NCI-H774 (cell line): ENCODE measurements around the gene LTV1.
"Not testable (repeated sequence)": the region's sequence is repeated elsewhere in the genome, so short reads cannot be mapped to it uniquely, and the experiment has no call there.

Experiments used
- DNase-seq: peaks from one replicate; lab custom pipeline; 2025; lab: John Stamatoyannopoulos, UW

The LTV1 gene, protein sequence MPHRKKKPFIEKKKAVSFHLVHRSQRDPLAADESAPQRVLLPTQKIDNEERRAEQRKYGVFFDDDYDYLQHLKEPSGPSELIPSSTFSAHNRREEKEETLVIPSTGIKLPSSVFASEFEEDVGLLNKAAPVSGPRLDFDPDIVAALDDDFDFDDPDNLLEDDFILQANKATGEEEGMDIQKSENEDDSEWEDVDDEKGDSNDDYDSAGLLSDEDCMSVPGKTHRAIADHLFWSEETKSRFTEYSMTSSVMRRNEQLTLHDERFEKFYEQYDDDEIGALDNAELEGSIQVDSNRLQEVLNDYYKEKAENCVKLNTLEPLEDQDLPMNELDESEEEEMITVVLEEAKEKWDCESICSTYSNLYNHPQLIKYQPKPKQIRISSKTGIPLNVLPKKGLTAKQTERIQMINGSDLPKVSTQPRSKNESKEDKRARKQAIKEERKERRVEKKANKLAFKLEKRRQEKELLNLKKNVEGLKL

DNA sequence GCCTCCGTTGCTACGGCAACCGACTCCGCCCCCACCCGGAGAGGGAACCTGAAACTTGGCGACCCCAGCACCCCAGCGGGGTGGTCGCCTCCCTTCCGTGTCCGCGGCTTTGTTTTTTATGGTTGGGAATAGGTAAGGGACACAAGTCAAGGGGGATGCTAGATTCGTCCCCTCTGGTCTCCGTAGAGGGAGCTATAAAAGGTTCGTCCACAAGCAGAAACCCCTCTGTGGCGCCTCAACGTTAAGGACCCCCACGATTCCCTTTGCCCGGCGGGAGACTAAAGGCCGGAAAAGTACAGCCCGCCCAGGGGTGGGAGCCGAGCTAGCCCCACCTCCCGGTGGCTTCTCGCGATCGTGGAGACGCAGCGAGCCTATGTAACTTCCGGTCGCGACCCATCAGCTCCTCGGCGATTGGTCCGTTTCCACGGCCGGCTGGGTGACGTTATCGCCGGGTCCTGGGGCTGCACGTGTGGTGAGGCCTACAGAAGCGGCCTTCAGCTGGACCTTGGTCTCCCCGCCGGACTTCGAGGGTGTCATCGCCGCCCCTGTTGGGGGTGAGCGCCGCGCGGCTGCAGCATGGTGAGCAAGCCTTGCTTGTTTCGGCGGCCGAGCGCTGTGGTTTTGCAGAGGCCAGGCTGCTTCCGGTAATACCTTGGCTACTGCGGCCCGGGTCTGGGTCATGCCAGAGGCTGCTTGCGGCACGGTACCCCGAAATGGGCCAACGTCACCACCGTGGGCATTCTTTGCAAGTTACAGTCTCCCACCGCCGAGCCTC is at the start of gene LTV1:
TSS of gene LTV1 (plus strand) at position 437 of the 775 bp plus-strand sequence. CDS start at position 577, 140 bp downstream.
- DNase-seq = peak; percentile 96

DNA sequence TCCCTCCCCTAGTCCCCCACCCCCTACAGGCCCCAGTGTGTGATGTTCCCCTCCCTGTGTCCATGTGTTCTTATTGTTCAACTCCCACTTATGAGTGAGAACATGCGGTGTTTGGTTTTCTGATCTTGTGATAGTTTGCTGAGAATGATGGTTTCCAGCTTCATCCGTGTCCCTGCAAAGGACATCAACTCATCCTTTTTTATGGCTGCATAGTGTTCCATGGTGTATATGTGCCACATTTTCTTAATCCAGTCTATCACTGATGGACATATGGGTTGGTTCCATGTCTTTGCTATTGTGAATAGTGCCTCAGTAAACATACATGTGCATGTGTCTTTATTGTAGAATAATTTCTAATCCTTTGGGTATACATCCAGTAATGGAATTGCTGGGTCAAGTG is 46.6 kb upstream of the LTV1 start:
- DNase-seq = not testable (repeated sequence)

DNA sequence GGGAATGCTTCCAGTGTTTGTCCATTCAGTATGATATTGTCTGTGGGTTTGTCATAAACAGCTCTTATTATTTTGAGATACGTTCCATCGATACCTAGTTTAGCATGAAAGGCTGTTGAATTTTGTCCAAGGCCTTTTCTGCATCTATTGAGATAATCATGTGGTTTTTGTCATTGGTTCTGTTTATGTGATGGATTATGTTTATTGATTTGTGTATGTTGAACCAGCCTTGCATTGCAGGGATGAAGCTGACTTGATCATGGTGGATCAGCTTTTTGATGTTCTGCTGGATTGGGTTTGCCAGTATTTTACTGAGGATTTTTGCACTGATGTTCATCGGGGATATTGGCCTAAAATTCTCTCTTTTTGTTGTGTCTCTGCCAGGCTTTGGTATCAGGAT is 44.7 kb upstream of the LTV1 start:
- DNase-seq = not testable (repeated sequence)

DNA sequence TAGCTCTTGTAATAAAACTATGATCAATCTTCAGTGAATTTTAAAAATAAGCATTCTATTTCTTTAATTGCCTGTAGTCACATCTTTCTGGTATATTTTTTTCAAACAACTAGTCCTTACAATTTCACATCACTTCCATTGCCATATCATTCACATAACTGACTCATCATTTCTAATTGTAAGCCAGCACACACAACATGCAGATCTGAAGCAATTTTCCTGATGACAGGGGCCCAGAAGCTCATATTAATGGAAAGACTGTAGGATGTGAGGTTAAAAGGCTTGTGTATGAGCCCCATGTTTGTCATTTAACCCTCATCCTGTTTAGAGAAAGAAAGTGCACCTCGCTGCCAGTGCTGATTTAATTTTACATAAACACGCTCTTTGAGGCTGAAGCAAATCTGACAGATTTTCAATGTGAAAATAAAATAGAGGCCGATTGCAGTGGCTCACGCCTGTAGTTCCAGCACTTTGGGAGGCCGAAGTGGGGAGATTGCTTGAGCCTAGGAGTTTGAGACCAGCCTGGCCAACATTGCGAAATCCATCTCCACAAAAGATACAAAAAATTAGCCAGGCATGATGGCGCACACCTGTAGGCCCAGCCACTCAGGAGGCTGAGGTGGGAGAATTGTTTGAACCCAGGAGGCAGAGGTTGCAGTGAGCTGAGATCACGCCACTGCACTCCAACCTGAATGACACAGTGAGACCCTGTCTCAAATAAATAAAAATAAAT is 40.1 kb upstream of the LTV1 start:
- no peak for DNase-seq

DNA sequence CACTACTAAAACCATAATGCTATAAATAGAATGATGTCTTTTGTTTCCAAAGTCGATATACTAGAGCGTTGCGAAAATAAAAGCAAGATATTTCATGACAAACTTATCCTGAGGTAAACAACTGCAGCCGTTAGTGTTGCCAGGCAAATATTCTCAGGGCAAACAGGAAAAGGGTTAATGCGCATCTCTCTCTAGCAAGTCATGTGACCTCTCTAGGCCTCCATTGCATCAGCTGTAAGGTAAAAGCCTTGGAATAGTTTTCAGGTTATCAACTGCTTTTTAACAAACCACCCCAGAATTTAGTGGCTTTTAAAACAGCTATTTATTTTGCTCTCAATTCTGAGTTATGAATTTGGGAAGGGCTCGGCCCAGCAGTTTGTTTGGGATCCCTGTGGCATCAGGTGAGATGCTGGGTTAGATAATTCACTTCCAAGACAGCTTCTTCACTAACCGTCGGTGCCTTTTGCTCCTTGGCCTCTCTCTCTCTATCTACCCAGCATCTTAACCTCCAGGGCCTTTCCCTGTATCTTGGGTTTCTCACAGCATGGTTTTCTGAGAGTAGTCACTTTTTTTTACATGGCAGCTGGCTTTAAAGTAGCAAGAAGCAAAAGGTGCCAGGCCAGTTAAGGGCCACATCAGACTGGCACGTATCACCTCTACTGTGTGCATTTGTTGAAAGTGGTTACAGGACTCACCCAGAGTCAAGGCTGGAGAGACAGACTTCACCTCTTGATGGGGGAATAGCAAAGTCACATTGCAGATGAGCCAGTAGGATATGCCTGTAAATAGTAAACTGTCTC is 39.2 kb upstream of the LTV1 start:
- DNase-seq = no peak

DNA sequence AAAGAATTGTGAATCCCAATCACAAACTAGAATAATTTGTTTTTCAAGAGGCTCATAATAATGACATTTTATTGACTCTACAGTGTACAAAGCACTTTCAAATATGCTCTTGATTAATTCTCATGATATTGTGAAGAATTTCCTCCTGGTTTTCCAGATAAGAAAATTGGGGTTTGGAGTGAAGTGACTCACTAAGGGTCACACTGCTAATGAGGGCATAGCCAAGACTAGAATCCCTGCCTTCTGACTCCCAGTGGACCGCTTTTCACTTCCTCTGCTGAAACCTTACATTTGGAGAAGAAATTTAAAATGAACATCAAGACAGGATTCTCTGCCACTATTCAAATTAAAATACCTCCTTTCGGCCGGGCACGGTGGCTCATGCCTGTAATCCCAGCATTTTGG is 38.3 kb upstream of the LTV1 start:
- no peak for DNase-seq

DNA sequence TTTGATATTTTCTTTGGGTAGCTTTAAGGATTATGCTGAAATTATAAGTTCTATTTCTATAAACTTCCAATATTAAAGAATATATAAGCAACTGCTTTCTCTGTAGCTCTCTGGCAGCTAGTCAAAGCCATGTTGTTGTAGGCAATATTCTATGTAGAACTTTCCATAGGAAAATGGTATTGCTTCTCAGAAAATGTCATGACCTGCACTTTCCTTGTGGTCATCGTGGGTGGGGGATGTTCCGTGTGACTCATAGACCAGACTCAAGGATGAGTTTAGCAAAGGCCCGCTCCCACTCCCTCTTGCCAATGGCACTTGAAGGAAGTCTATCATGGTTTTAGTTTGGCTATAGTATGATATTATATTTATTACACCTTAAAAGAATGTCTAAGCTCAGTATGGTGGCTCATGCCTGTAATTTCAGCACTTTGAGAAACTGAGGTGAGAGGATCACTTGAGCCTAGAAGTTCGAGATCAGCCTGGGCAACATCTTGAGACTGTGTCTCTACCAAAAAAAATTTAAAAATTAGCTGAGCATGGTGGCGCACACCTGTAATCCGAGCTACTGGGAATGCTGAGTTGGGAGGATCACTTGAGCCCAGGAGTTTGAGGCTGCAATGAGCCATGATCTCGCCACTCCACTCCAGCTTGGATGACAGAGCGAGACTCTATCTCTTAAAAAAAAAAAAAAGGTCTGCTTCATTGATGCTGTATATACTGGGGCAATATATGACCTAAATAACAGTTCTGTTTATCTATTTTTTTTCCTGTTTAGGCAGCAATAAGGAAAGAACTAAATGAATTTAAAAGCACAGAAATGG is 36.6 kb upstream of the LTV1 start:
- DNase-seq = no peak

DNA sequence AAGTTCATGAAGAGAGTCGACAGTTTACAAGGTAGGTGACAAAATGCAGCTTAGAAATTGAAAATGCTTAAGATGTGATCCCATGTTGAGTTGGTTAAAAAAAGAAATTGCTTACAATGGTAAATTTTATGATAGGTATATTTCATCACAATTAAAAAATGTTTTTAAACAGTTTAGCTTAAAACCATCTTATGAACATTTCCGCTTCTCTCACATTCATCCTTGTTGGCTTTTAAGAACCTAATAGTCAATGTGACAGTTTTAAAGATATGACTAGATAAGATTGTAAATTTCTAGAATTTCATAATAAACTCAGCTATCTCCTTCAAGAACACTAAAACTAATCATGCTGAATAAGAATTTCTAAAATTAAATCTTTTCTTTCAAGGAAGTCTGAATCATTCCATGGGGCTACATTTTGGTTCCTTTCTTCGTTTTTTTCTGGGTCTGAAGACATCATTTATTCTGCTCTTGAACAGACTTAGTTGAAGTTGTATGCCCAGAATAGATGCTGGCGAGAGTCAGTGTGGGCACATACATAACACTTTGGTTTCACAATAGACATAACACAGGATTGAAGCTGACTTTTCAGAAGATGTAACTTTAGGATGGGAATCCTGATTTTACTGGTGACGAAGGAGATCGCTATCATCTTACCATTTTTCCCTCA is 35.9 kb upstream of the LTV1 start:
- DNase-seq = no peak

DNA sequence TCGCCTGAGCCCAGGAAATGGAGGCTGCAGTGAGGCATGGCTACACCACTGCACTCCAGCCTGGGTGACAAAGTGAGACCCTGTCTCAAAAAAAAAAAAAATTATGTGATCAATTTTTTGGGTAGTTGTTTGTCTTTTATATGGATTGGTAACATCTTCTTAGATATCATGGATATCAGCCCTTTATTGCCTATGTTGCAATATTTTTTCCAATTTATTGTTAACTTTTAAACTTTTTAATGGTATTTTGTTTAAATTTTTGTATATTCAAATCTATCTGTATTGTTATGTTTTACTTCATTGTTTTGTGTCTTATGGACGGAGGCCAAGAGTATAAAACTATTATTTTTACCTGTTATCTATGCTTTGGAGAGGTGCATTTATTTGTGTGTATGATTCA is 32.4 kb upstream of the LTV1 start:
- DNase-seq = no peak

DNA sequence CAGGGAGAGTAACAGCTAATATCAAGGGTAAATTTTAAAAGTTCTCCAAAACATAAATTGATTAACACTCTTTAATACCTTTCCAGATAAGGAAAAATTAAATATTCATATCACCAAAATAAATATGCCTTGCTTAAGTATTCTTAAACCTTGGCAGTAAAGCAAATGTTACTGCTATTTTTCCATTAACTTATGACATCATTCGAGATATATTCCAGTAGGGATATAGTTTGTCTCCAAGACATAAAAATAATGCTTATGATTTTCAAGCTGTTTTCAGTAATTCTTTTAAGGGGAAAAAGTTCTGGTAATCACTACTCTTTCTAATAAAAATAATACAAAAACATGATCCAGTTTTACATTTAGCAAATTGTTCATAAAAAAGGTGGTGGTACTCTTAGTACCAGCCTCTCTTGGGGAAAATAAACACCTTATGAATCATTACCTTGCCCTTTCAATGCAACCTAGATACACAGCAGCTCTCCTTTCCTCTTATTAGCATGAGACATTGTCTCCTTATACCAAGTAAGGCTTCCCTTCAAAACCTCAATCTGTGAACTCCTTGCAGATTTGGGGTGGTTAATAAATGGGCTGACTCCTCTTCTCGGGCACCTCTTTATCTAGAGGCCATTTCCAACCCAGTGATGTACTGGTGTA is 31.5 kb upstream of the LTV1 start:
- DNase-seq = no peak

DNA sequence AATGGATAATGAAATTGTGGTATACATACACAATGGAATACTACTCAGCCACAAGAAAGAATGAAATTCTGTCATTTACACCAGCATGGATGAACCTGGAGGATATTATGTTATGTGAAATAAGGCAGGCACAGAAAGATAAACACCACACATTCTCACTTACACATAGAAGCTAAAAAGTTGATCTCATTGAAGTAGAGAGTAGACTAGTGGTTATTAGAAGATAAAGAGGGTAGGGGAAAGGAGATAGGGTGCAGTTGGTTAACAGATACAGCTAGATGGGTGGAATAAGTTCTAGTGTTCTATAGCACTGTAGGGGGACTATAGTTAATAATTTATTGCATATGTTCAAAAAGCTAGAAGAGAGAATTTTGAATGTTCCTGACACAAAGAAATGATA is 25.5 kb upstream of the LTV1 start:
- DNase-seq = no peak

DNA sequence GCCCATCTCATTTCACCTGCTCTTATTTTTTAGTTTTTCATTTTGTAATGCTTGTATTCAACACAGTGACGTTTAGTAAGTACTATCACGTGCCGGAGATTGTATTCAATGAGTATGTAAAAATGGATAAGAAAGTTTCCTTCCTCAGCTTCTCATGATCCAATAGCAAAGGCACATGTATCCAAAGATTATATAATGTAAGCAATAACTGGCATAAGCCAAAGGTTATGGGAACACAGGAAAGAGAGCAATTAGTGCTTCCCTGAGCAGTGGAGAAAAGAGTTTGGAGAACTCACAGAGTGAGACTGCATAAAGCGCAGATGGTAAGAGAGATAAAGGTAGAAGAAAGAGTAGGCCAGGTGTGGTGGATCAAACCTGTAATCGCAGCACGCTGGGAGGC is 21.8 kb upstream of the LTV1 start:
- no peak for DNase-seq

DNA sequence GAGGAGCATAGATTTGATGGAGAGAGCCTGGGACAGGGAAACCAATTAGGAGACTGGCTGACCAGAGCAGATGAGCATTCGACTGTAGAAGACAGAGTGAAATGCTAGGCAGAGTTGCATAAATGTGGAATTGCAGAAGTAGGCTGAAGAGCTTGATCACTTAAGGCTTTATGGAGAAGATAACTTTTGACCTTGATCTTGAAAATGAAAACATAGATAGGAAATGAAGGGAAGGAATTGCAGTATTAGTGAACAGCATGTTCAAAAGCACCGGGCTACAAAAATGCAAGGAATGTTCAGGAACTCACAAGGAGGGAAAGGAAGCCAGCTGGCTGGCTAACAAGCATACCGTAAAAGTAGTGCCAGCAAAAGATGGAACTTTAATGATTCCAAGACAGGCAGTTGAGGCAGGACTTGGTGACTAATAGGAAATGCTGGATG is 20.5 kb upstream of the LTV1 start:
- no peak for DNase-seq

DNA sequence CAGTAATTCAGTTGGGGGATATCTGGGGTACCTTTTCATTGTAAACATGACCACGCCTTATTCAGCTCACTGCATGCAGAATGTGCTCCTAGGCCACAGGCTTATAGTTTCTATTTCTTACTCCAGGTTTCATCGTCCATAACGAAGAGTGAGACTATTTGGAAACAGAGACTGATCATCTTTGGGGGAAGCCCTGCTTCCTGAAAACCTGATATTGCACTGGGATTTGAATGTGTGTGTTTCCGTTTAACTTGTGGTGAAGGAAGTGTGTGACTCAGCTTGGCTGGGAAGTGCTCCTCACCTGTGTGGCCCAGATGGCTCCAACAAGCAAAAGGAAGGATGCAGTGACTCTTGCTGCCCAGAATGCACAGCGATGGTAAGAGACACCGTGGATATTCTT is 19.6 kb upstream of the LTV1 start:
- DNase-seq = no peak

DNA sequence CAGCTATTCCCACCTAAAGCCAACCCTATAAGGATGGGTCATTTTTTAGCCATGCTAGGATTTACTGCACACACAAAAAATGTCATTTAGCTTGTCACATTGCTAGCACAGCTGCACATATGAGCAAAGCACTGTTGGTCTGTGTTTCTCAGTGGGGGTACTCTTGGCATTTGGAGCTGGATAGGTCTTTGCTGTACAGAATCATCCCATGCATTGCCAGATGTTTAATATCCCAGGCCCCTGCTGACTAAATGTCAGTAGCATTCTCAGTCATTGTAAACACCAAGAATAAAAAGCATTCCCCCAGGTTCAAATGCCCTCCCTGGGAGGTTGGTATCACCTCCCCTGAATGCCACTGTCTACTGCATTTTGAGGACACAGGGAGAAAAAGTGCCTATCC is 14.6 kb upstream of the LTV1 start:
- DNase-seq = no peak

DNA sequence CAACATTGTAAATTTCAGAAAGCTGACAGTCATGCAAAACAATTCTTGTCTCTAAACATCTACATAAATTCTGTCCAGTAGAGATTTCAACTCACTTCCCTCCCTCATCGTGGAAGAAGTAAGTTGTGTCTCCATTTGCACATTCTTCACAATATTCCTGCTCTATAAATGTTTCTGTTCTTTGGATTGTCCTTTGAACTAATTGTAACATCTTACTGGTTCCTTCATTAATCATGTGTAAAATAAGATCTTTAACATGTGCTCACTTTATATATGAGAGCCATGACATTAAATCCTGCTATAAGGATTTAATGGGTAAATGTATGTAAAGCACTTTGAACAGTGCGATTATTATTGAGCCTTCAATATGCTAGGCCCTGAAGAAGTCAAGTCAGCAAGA is 7.0 kb upstream of the LTV1 start:
- DNase-seq = no peak

DNA sequence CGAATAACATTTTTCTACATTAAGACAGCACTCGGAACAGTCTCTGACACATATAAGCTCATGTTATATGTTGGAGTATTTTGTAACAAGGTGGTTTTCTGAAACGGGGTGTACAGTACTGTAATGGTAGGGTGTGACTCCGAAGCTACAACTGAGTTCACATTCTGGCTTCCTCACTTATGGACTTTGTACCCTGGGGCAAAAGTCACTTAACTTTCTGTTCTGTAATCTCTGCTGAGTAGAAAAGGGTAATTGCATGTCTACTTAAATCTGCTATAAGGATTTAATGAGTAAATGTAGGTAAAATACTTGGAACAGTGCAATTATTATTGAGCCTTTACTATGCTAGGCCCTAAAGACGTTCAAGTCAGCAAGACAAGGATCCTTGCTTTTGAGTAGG is 4.7 kb upstream of the LTV1 start:
- DNase-seq = no peak

DNA sequence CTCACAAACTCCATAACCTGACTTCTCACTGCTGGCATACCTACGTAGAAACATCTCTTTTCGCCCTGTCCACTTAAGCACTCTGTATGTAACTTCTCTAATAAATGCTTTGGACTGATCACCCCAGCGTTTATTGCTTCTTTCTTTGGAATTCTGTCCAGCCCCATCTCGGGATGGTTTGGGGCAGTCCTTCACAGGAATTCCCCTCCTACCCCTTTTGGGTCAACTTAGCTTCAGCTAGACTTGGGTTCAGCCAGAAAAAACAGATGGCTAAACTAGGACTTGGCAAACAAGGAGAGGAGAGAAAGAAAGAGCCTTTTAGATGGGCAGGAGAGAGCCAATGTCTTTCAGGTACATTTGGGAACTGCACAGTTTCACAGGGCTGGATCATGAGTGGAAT is 3.9 kb upstream of the LTV1 start:
- no peak for DNase-seq

DNA sequence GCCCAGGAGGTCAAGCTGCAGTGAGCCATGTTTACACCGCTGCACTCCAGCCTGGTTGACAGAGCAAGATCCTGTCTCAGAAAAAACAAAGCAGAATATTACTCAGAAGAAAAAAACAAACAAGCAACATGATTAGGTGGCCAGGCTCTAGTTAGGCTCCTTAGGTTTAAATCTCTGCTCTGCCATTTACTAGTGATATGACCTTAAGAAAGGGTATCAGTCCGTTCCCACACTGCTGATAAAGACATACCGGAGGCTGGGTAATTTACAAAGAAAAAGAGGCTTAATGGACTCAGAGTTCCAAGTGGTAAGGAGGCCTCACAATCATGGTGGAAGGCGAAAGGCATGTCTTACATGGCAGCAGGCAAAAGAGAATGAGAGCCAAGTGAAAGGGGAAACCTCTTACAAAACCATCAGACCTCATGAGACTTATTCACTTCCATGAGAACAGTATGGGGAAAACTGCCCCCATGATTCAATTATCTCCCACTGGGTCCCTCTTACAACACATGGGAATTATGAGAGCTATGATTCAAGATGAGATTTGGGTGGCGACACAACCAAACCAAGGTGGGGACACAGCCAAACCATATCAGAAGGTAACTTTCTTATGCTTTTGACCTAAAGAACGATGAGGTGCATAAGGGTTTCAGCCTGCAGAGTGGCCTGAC is 2.4 kb upstream of the LTV1 start:
- no peak for DNase-seq
